ENCODE data around the gene TBC1D5. TPM values are rescaled to one million over a fixed set of nuclear protein-coding genes. Genes with fewer than 3 reads are reported as not detected.
A peak's percentile ranks its signal among the peaks of the same experiment; 100 is the strongest.

Gene TBC1D5, protein sequence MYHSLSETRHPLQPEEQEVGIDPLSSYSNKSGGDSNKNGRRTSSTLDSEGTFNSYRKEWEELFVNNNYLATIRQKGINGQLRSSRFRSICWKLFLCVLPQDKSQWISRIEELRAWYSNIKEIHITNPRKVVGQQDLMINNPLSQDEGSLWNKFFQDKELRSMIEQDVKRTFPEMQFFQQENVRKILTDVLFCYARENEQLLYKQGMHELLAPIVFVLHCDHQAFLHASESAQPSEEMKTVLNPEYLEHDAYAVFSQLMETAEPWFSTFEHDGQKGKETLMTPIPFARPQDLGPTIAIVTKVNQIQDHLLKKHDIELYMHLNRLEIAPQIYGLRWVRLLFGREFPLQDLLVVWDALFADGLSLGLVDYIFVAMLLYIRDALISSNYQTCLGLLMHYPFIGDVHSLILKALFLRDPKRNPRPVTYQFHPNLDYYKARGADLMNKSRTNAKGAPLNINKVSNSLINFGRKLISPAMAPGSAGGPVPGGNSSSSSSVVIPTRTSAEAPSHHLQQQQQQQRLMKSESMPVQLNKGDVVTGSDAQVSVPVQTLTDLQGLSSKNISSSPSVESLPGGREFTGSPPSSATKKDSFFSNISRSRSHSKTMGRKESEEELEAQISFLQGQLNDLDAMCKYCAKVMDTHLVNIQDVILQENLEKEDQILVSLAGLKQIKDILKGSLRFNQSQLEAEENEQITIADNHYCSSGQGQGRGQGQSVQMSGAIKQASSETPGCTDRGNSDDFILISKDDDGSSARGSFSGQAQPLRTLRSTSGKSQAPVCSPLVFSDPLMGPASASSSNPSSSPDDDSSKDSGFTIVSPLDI
- 111 and 112 TPM in 2 replicates for total RNA-seq
- total RNA-seq (2013), result 132 TPM
- polyA plus RNA-seq, result 22.6 and 27.8 TPM in 2 replicates
- polyA minus RNA-seq, result 68.2 and 90.6 TPM in 2 replicates

DNA sequence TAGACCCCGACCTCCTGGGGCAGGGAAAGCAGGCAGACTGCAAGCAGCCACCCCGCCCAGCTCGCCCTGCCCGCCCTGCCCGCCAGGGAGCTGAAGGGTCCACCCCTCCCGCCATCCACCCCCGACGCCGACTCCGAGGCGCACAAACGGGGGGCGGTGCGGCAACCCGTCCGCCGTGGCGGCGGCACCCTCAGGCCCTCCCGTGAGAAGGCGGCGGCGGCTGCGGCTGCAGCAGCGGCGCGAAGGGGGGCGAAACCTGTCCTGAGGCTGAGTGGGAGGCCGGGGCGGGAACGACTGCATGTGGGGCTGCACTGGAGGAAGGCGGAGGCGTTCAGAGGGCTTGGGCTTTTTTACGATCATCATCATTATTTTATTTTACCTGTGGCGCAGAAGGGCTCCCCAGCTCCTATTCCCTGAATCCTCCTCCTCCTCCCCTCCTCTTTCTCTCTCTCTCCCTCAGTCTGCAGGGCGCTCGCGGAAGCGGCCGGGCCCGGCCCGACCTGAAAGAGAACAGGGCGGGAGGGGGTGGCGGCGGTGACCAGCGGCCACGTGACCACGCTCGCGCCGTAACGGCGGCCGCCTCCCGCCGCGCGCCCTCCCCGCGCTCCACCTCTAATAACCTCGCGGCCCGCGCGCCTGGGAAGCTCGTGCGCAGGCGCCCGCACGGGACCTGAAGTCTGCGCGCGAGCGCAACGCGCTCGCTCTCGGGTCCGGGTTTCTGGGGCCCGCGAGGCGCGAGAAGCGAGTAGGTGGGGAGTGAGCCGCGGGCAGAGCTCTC is at the start of gene TBC1D5:
Gene TBC1D5, minus strand, starts transcription at position 530 of the 778 bp plus-strand sequence. CDS start 234,061 bp downstream, outside the sequence.
- H2AFZ ChIP-seq (ENCODE audit: insufficient read depth, low read depth, low read length, poor library complexity, severe bottlenecking), result peak within 1 kb of the TSS; percentile 96
- under 1% methylated on average over 81 of the region's 86 CpGs for WGBS (ENCODE audit: insufficient coverage)
- Mint-ChIP-seq H3K27ac (peak within 1 kb of the TSS; percentile 98), H3K4me3 (peak within 1 kb of the TSS; percentile 96), H3K4me1 (peaks cover 65% of the 10 kb centered on the region), H3K9me3 (ENCODE audit: insufficient read depth) (no peaks in the 10 kb centered on the region), H3K27me3 (no peaks in the 10 kb centered on the region)
- peak within 1 kb of the TSS; percentile 81 to 84 (median 83) for H3K4me3 ChIP-seq (ENCODE audit: control extremely low read depth in 1 of 5, extremely low read depth in 1 of 5, insufficient read depth in 1 of 5, low read depth in 2 of 5, low read length in 4 of 5)
- H3K27ac ChIP-seq (ENCODE audit: low read length in 2 of 2), result peak within 1 kb of the TSS; percentile 89 to 93
- TF ChIP-seq, protein P1, sequence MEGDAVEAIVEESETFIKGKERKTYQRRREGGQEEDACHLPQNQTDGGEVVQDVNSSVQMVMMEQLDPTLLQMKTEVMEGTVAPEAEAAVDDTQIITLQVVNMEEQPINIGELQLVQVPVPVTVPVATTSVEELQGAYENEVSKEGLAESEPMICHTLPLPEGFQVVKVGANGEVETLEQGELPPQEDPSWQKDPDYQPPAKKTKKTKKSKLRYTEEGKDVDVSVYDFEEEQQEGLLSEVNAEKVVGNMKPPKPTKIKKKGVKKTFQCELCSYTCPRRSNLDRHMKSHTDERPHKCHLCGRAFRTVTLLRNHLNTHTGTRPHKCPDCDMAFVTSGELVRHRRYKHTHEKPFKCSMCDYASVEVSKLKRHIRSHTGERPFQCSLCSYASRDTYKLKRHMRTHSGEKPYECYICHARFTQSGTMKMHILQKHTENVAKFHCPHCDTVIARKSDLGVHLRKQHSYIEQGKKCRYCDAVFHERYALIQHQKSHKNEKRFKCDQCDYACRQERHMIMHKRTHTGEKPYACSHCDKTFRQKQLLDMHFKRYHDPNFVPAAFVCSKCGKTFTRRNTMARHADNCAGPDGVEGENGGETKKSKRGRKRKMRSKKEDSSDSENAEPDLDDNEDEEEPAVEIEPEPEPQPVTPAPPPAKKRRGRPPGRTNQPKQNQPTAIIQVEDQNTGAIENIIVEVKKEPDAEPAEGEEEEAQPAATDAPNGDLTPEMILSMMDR (IDR thresholded peaks at IDR 0.05), result no peak
- TF ChIP-seq EZH2 (IDR thresholded peaks at IDR 0.05; ENCODE audit: borderline replicate concordance, insufficient read depth, low read depth, low read length, poor library complexity, severe bottlenecking), result no peak
- ATAC-seq (ENCODE audit: low read depth), result peak; percentile 85
- no peaks in the 10 kb centered on the region for H3K9me3 ChIP-seq (ENCODE audit: control extremely low read depth in 1 of 3, control insufficient read depth in 2 of 3, insufficient read depth in 1 of 3, low read length in 2 of 3)
- no peaks in the 10 kb centered on the region for H4K20me1 ChIP-seq (ENCODE audit: control insufficient read depth, insufficient read depth, low read length, poor library complexity, severe bottlenecking)
- H3K4me1 ChIP-seq (ENCODE audit: control insufficient read depth in 2 of 2, insufficient read depth in 2 of 2, low read length in 2 of 2), result peaks cover 43 to 49% of the 10 kb centered on the region in 2 donors
- no peaks in the 10 kb centered on the region for H3K36me3 ChIP-seq (replicated peaks in 1 of 2; ENCODE audit: control extremely low read depth in 1 of 2, control insufficient read depth in 1 of 2, extremely low read depth in 1 of 2, insufficient read depth in 2 of 2, low read length in 1 of 2)
- H3K9ac ChIP-seq (ENCODE audit: low read length), result peak within 1 kb of the TSS; percentile 85
- peak; percentile 97 for DNase-seq
- peak within 1 kb of the TSS; percentile 87 for H3K4me2 ChIP-seq (replicated peaks; ENCODE audit: low read depth, low read length, poor library complexity, severe bottlenecking)
- ChIA-PET POLR2A (interaction anchor here (0.6 to 1.6 kb wide), 3 partner anchors 23 to 680 kb away, joined by 3 to 7 read pairs (median 4); no protein-coding TSS in a partner anchor), CTCF (interaction anchor here (0.6 to 1.1 kb wide), 3 partner anchors 23 to 99 kb away, joined by 3 to 4 read pairs (median 3); no protein-coding TSS in a partner anchor)
- H3K27me3 ChIP-seq (replicated peaks in 1 of 4; ENCODE audit: control extremely low read depth in 1 of 4, control insufficient read depth in 3 of 4, insufficient read depth in 4 of 4, low read length in 3 of 4), result no peaks in the 10 kb centered on the region
- intact Hi-C loops (cut with micrococcal nuclease), result loop anchor here (2.0 to 10.0 kb wide), 5 partner anchors 25 to 1477 kb away; partner anchors contain the start of genes DPH3, OXNAD1 and SATB1
- peaks cover 52% of the 10 kb centered on the region for H3K79me2 ChIP-seq (ENCODE audit: control insufficient read depth, insufficient read depth, low read length)

All from B cell (primary cell).